ENCODE measurements around the gene CPA2. TPM values are rescaled to one million over a fixed set of nuclear protein-coding genes. Genes with fewer than 3 reads are reported as not detected.
"Not testable (repeated sequence)": the region's sequence is repeated elsewhere in the genome, so short reads cannot be mapped to it uniquely, and the experiment has no call there.

CPA2 gene
- total and polyA plus RNA-seq, 2 experiments from 2014 or later, result 198 to 303 TPM

GRCh38 chr7:130231792-130232191 lies 34.9 kb upstream of the CPA2 start:
- Histone ChIP-seq H3K27me3 (no peaks in the 10 kb centered on the region), H4K20me1 (ENCODE audit: insufficient read depth, poor library complexity, severe bottlenecking) (no peaks in the 10 kb centered on the region), H3K4me1 (ENCODE audit: insufficient read depth) (peaks cover 21% of the 10 kb centered on the region), H3K4me3 (no peak overlapping the region), H3K27ac (no peak overlapping the region), H3K9me2 (replicated peaks; ENCODE audit: insufficient read depth) (no peaks in the 10 kb centered on the region), H2AFZ (no peak overlapping the region), H3K4me2 (no peak overlapping the region), H3K36me3 (replicated peaks; ENCODE audit: insufficient read depth, low read depth) (no peaks in the 10 kb centered on the region), H3K9me3 (ENCODE audit: low read depth) (no peaks in the 10 kb centered on the region), H3K79me2 (no peaks in the 10 kb centered on the region)
- no peak for DNase-seq (ENCODE audit: low spot score)
- 89% methylated on average over 6 of the region's 6 CpGs for WGBS (ENCODE audit: low lambda C conversion rate, missing lambda C conversion rate)
- TF ChIP-seq EZH2phosphoT487 (IDR thresholded peaks at IDR 0.05; ENCODE audit: low read depth, severe bottlenecking, unreplicated experiment), result no peak
- TF ChIP-seq CTCF (IDR thresholded peaks at IDR 0.05; ENCODE audit: poor library complexity), result no peak
- no peak for TF ChIP-seq EZH2 (IDR thresholded peaks at IDR 0.05; ENCODE audit: borderline replicate concordance)

DNA sequence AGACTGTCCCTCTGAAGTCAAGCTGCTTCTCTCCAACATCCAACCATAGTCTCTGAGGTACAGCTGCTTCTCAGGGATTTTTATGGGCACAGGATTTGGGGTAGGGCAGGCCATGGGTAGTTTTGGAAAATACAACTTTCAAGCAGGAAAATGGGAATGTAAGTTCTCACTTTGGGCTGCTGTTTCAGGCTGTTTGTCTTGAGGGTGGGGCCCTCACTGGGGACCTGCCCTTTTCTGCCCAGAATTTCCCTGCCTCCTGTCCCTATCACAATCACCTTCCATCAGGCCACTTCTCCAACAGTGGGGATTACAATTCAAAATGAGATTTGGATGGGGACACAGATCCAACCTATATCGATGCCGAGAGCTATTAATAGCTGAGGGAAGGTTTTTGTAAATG lies 34.5 kb upstream of the CPA2 start:
- no peak overlapping the region for H3K27ac ChIP-seq
- no peaks in the 10 kb centered on the region for H3K79me2 ChIP-seq
- DNase-seq (ENCODE audit: low spot score), result no peak
- no peak overlapping the region for H3K4me3 ChIP-seq
- H3K4me2 ChIP-seq, result no peak overlapping the region
- H3K9me2 ChIP-seq (replicated peaks; ENCODE audit: insufficient read depth), result no peaks in the 10 kb centered on the region
- H3K9me3 ChIP-seq (ENCODE audit: low read depth), result no peaks in the 10 kb centered on the region
- H4K20me1 ChIP-seq (ENCODE audit: insufficient read depth, poor library complexity, severe bottlenecking), result no peaks in the 10 kb centered on the region
- no peak for TF ChIP-seq EZH2phosphoT487 (IDR thresholded peaks at IDR 0.05; ENCODE audit: low read depth, severe bottlenecking, unreplicated experiment)
- TF ChIP-seq CTCF (IDR thresholded peaks at IDR 0.05; ENCODE audit: poor library complexity), result no peak
- no peak for TF ChIP-seq EZH2 (IDR thresholded peaks at IDR 0.05; ENCODE audit: borderline replicate concordance)
- no peaks in the 10 kb centered on the region for H3K36me3 ChIP-seq (replicated peaks; ENCODE audit: insufficient read depth, low read depth)
- no peaks in the 10 kb centered on the region for H3K27me3 ChIP-seq
- no peak overlapping the region for H2AFZ ChIP-seq
- H3K4me1 ChIP-seq (ENCODE audit: insufficient read depth), result peaks cover 21% of the 10 kb centered on the region
- 100% methylated on average over 2 of the region's 2 CpGs for WGBS (ENCODE audit: low lambda C conversion rate, missing lambda C conversion rate)

- H4K20me1 ChIP-seq (ENCODE audit: insufficient read depth, poor library complexity, severe bottlenecking), result no peaks in the 10 kb centered on the region
- no peak for DNase-seq (ENCODE audit: low spot score)
- H3K4me2 ChIP-seq, result no peak overlapping the region
- WGBS (ENCODE audit: low lambda C conversion rate, missing lambda C conversion rate), result 77% methylated on average over 2 of the region's 2 CpGs
- H3K9me2 ChIP-seq (replicated peaks; ENCODE audit: insufficient read depth), result no peaks in the 10 kb centered on the region
- no peaks in the 10 kb centered on the region for H3K27me3 ChIP-seq
- H3K4me1 ChIP-seq (ENCODE audit: insufficient read depth), result peaks cover 3% of the 10 kb centered on the region
- no peak overlapping the region for H2AFZ ChIP-seq
- no peak overlapping the region for H3K27ac ChIP-seq
- no peak overlapping the region for H3K4me3 ChIP-seq
- H3K36me3 ChIP-seq (replicated peaks; ENCODE audit: insufficient read depth, low read depth), result no peaks in the 10 kb centered on the region
- no peaks in the 10 kb centered on the region for H3K79me2 ChIP-seq
- H3K9me3 ChIP-seq (ENCODE audit: low read depth), result no peaks in the 10 kb centered on the region
- TF ChIP-seq EZH2 (IDR thresholded peaks at IDR 0.05; ENCODE audit: borderline replicate concordance) (no peak), EZH2phosphoT487 (IDR thresholded peaks at IDR 0.05; ENCODE audit: low read depth, severe bottlenecking, unreplicated experiment) (no peak), CTCF (IDR thresholded peaks at IDR 0.05; ENCODE audit: poor library complexity) (no peak)
Observed at GRCh38 chr7:130234078-130234477, 32.6 kb upstream of the CPA2 start.

GRCh38 chr7:130236361-130236760 lies 30.3 kb upstream of the CPA2 start:
- H3K36me3 ChIP-seq (replicated peaks; ENCODE audit: insufficient read depth, low read depth); H3K9me3 ChIP-seq (ENCODE audit: low read depth); H3K27ac ChIP-seq; H3K27me3 ChIP-seq; H3K9me2 ChIP-seq (replicated peaks; ENCODE audit: insufficient read depth); H3K4me2 ChIP-seq; H3K4me1 ChIP-seq (ENCODE audit: insufficient read depth); H3K4me3 ChIP-seq; H2AFZ ChIP-seq; H3K79me2 ChIP-seq; H4K20me1 ChIP-seq (ENCODE audit: insufficient read depth, poor library complexity, severe bottlenecking); DNase-seq (ENCODE audit: low spot score): not testable (repeated sequence)
- WGBS (ENCODE audit: low lambda C conversion rate, missing lambda C conversion rate), result 93% methylated on average over 4 of the region's 4 CpGs

All from hepatocyte (in vitro differentiated cells).